Fibroblast of lung (primary cell): ENCODE measurements around the gene POLR3E.

Experiments used
- CTCF ChIP-seq, 2 donors: IDR thresholded peaks in 1 of 2; conservative IDR thresholded peaks in 1 of 2; 1 replicate in 1 of 2; 2 replicates in 1 of 2; pipeline ENCODE4 v1.5.1; 2011 to 2012; ENCODE audit warnings: low read length in 2 of 2, control low read depth in 1 of 2, inconsistent platforms in 1 of 2, low read depth in 1 of 2, mild to moderate bottlenecking in 1 of 2
- EZH2 ChIP-seq: IDR thresholded peaks from 2 replicates; pipeline ENCODE4 v1.5.1; 2012; ENCODE audit warnings: low read length, control low read depth, mild to moderate bottlenecking; ENCODE audit errors: missing control alignments

- TF ChIP-seq CTCF (conservative IDR thresholded peaks at IDR 0.05 in 1 of 2, IDR thresholded peaks at IDR 0.05 in 1 of 2; ENCODE audit: low read depth in 1 of 2, low read length in 2 of 2) = no peak
- TF ChIP-seq EZH2 = no peak
These were observed 34.7 kb upstream of the POLR3E start for GRCh38 chr16:22262460-22262859.
